Naive B cell (primary cell): ENCODE results near the gene SUPT7L. TPM values are rescaled to one million over a fixed set of nuclear protein-coding genes. Genes with fewer than 3 reads are reported as not detected.

Source experiments
- ATAC-seq, 2 donors: fragments of 150-1000 bp; cut with Tn5 transposase; 2 replicates each; pipeline ENCODE4 v1.10.0; 2021; ENCODE audit warnings: low read depth in 2 of 2, mild to moderate bottlenecking in 2 of 2, moderate library complexity in 2 of 2
- DNase-seq: peaks from one replicate; pipeline ENCODE4 v3.0.0; 2022
- H3K27ac Mint-ChIP-seq, 6 donors: one replicate each; pipeline ENCODE4 v1.8.0; 2020 to 2022; ENCODE audit warnings: mild to moderate bottlenecking in 6 of 6, mixed read lengths in 6 of 6, moderate library complexity in 5 of 6, inconsistent platforms in 2 of 6
- H3K27me3 Mint-ChIP-seq, 3 donors: one replicate each; pipeline ENCODE4 v1.8.0; 2021 to 2022; ENCODE audit warnings: mixed read lengths in 3 of 3, mild to moderate bottlenecking in 1 of 3
- H3K36me3 Mint-ChIP-seq, 2 donors: one replicate each; pipeline ENCODE4 v1.8.0; 2020 to 2022; ENCODE audit warnings: mixed read lengths in 2 of 2, inconsistent platforms in 1 of 2, mild to moderate bottlenecking in 1 of 2
- H3K4me1 Mint-ChIP-seq, 3 donors: one replicate each; pipeline ENCODE4 v1.8.0; 2020 to 2022; ENCODE audit warnings: mixed read lengths in 3 of 3, inconsistent platforms in 1 of 3, mild to moderate bottlenecking in 1 of 3, moderate library complexity in 1 of 3
- H3K4me3 Mint-ChIP-seq, 8 donors: one replicate each; pipeline ENCODE4 v1.8.0; 2020 to 2022; ENCODE audit warnings: mild to moderate bottlenecking in 8 of 8, mixed read lengths in 8 of 8, moderate library complexity in 8 of 8, inconsistent platforms in 2 of 8
- H3K9me3 Mint-ChIP-seq, 7 donors: one replicate each; pipeline ENCODE4 v1.8.0; 2020 to 2022; ENCODE audit warnings: mixed read lengths in 7 of 7, mild to moderate bottlenecking in 5 of 7, inconsistent platforms in 2 of 7, moderate library complexity in 1 of 7
- polyA plus RNA-seq, 6 donors: library from polyadenylated mRNA; unstranded; fragments of 300-500 nt; fragmentation: Illumina TruSeq; gene quantifications; one replicate each; pipeline ENCODE4 v1.2.3, GENCODE V29; 2021; ENCODE audit warnings: low read depth in 6 of 6

The SUPT7L gene
- polyA plus RNA-seq, 6 donors from 2014 or later: 12.9 to 18.2 (median 15.2) TPM

DNA sequence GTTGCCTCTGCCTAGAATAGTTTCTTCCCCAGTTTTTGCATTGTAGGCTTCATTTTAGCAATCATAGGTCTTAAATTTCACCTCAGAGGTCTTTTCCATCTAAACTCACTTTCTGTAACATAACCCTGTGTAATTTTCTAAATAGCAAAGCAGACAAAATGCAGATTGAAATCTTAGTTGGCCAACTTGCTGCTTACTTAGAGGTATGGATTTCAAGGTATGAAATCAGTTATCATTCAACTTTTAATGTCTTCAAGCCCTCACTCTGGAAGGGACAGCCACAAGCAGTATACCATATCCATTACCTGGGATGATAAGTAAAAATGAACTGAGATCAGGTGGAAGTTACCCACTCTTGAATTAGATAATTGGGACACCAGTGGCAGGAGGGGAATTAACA lies 38.5 kb downstream of the SUPT7L start:
- Mint-ChIP-seq H3K4me1 (peaks cover 6 to 10% (median 8%) of the 10 kb centered on the region in 3 donors), H3K27me3 (no peaks in the 10 kb centered on the region), H3K4me3 (no peak overlapping the region), H3K9me3 (no peaks in the 10 kb centered on the region), H3K36me3 (peaks cover 28 to 35% of the 10 kb centered on the region in 2 donors), H3K27ac (no peak overlapping the region)
- no peak for DNase-seq
- no peak for ATAC-seq

DNA sequence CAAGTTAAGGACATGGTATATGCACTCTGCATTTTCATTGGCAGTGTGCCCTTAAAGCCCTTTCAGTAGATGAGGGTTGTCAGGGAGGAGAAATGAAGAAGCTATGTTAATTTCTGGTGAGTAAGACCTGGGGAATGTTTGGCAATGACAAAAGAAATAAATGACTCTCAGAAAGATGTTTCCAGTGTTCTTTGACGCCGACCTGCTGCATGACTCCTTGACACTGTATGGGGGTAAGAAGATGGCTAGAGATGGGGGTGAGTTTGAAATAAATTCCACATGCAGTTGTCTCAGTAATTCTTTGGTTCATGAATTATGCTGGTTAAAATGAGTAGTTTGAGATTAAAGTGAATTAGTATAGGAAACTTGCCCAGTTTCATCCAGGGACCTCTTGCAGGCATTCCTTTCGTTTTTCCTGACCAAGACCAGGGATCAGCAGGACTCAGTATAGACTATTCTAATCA lies 40.5 kb downstream of the SUPT7L start:
- DNase-seq (no peak), ATAC-seq (no peak)
- no peaks in the 10 kb centered on the region for H3K9me3 Mint-ChIP-seq
- no peaks in the 10 kb centered on the region for H3K27me3 Mint-ChIP-seq
- H3K27ac Mint-ChIP-seq: no peak overlapping the region
- no peak overlapping the region for H3K4me3 Mint-ChIP-seq
- H3K4me1 Mint-ChIP-seq: peaks cover 6 to 10% (median 6%) of the 10 kb centered on the region in 3 donors
- peaks cover 36 to 43% of the 10 kb centered on the region in 2 donors for H3K36me3 Mint-ChIP-seq

DNA sequence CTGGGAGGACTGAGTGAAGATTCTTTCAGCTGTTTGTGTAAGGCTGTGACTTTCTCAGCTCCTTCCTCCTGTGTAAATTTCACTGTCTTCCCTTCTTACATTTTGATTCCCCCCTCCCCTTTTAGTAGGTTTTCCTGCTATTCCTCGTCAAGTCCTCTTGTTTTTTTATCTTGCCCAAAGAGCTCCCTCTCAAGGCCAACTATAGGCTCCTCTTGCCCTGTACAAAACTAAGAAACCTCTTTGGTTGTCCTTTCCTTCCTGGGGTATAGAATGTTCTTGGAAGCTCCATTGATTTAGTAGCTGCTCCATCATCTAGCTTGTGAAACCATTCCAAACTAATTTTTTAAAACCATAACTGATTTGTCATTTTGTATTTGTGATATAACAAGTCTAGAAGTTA lies 41.9 kb downstream of the SUPT7L start:
- no peak overlapping the region for H3K4me3 Mint-ChIP-seq
- H3K27me3 Mint-ChIP-seq: no peaks in the 10 kb centered on the region
- DNase-seq: no peak
- H3K9me3 Mint-ChIP-seq: no peaks in the 10 kb centered on the region
- ATAC-seq: no peak
- H3K4me1 Mint-ChIP-seq: peaks cover 0 to 4% (median 0%) of the 10 kb centered on the region in 3 donors
- no peak overlapping the region for H3K27ac Mint-ChIP-seq
- peaks cover 45 to 52% of the 10 kb centered on the region in 2 donors for H3K36me3 Mint-ChIP-seq

DNA sequence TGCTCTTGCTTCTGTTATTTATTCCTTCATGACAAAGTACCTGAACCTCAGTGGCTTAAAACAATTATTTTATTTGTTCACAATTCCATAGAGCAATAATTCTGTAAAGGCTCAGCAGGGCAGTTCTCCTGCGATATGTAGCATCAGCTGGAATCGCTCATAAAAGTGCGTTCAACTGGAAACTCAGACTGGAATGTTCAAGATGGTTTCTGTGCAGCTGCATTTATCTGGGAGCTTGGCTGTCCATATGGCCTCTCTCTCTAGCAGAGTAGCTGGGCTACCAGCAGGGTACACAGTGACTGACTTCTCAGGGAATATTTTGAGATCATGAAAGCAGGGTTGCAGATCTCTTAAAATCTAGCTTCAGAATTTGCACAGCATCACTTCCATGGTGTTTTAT lies 48.1 kb downstream of the SUPT7L start:
- H3K4me3 Mint-ChIP-seq: no peak overlapping the region
- H3K27ac Mint-ChIP-seq: peak overlapping the region in 1 of 6 donors; percentile 28
- ATAC-seq (no peak), DNase-seq (no peak)
- H3K9me3 Mint-ChIP-seq: no peaks in the 10 kb centered on the region
- peaks cover 0 to 4% (median 2%) of the 10 kb centered on the region in 3 donors for H3K4me1 Mint-ChIP-seq
- H3K27me3 Mint-ChIP-seq: no peaks in the 10 kb centered on the region
- H3K36me3 Mint-ChIP-seq: peaks cover 32 to 48% of the 10 kb centered on the region in 2 donors

DNA sequence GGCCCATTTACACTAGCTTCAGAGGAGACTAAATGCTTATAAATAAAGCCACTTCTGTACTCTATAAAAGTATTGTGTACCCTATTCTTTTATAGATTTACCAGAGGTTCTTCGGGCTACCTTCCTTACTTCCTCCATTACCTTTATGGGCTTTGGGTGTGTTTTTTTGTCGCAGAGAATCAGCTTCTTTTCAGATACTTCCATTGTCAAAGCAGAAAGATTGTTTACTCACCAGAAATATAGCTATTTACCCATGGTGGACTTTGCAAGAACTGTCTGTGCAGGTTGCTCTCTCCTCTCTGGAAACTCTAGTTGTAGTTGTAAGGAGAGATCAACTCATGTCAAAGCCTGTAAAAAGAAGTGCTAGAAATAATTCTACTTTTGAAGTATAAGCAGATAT lies 49.4 kb downstream of the SUPT7L start:
- ATAC-seq: no peak

DNA sequence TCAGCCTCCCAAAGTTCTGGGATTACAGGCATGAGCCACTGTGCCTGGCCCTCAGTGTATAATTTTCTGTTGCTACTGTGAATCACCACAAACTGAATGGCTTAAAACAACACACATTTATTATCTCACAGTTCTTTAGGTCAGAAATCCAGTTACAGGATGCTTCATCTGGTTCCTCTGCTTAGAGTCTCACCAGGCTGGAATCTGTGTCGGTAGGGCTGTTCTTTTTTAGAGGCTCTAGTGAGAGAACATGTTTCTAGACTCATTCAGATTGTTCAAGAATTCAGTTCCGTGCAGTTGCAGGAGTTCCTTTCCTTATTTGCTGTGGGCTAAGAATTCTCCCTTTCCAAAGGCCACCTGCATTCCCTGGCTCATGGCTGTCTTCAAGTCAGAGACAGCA lies 56.8 kb downstream of the SUPT7L start:
- DNase-seq (no peak), ATAC-seq (no peak)
- Mint-ChIP-seq H3K36me3 (peaks cover 33 to 51% of the 10 kb centered on the region in 2 donors), H3K27me3 (no peaks in the 10 kb centered on the region), H3K27ac (no peak overlapping the region), H3K9me3 (no peaks in the 10 kb centered on the region), H3K4me3 (no peak overlapping the region), H3K4me1 (peaks cover 0 to 6% (median 2%) of the 10 kb centered on the region in 3 donors)

More for the DNA sequence above, 49.4 kb downstream of the SUPT7L start:
- H3K27me3 Mint-ChIP-seq: no peaks in the 10 kb centered on the region
- H3K36me3 Mint-ChIP-seq: peaks cover 32 to 42% of the 10 kb centered on the region in 2 donors
- no peak overlapping the region for H3K27ac Mint-ChIP-seq
- no peak for DNase-seq
- no peaks in the 10 kb centered on the region for H3K9me3 Mint-ChIP-seq
- H3K4me3 Mint-ChIP-seq: no peak overlapping the region
- peaks cover 0 to 4% (median 2%) of the 10 kb centered on the region in 3 donors for H3K4me1 Mint-ChIP-seq

Other genes starting within 250 kb of the SUPT7L start
- 10 to 100 TPM; 45.3 to 76.5 (median 59.4) TPM for gene NRBP1, start 235.0 kb downstream of the SUPT7L start, polyA plus RNA-seq
- gene KRTCAP3, start 221.2 kb downstream of the SUPT7L start, polyA plus RNA-seq: 1 to 10 TPM in 4 of 6 donors, under 1 TPM in 1, not detected in 1; 1.00 to 8.3 (median 3.9) TPM
- 1 to 10 TPM in 5 of 6 donors, under 1 TPM in 1; 0.47 to 7.5 (median 3.2) TPM for gene IFT172, start 173.9 kb downstream of the SUPT7L start, polyA plus RNA-seq
- under 1 TPM in 3 of 6 donors, not detected in 3; 0.17 to 0.65 (median 0.33) TPM for gene FNDC4, start 168.4 kb downstream of the SUPT7L start, polyA plus RNA-seq
- gene GCKR, start 166.8 kb downstream of the SUPT7L start, polyA plus RNA-seq: not detected
- gene ZNF512, start 80.6 kb downstream of the SUPT7L start, polyA plus RNA-seq: 10 to 100 TPM; 28.0 to 42.1 (median 36.0) TPM
- gene CCDC121, start 34.6 kb downstream of the SUPT7L start, polyA plus RNA-seq: 1 to 10 TPM; 1.3 to 2.6 (median 1.8) TPM
- gene GPN1, start 34.6 kb downstream of the SUPT7L start, polyA plus RNA-seq: 10 to 100 TPM; 50.3 to 89.4 (median 62.2) TPM
- 10 to 100 TPM; 14.0 to 25.9 (median 24.1) TPM for gene SLC4A1AP, start 275 bp upstream of the SUPT7L start, polyA plus RNA-seq
- gene MRPL33, start 108.1 kb upstream of the SUPT7L start, polyA plus RNA-seq: 100 to 1,000 TPM; 165 to 215 (median 182) TPM
- 1 to 10 TPM; 2.2 to 5.3 (median 3.5) TPM for gene RBKS, start 226.8 kb upstream of the SUPT7L start, polyA plus RNA-seq
- 10 to 100 TPM; 50.3 to 58.3 (median 55.6) TPM for gene BABAM2, start 227.1 kb upstream of the SUPT7L start, polyA plus RNA-seq